Muscle layer of duodenum (tissue), 2 donors: Measurements from ENCODE around the gene ADAMTS7.
"Not testable (repeated sequence)": the region's sequence is repeated elsewhere in the genome, so short reads cannot be mapped to it uniquely, and the experiment has no call there.

Experiments used
- H3K27ac ChIP-seq: one replicate; pipeline ENCODE4 v1.7.0; 2013; ENCODE audit warnings: mild to moderate bottlenecking, low read length
- H3K27me3 ChIP-seq: one replicate; pipeline ENCODE4 v1.7.0; 2013; ENCODE audit warnings: low read depth, mild to moderate bottlenecking, control low read depth, low read length
- H3K36me3 ChIP-seq, 2 donors: one replicate each; pipeline ENCODE4 v1.7.0; 2013; ENCODE audit warnings: low read length in 2 of 2, control low read depth in 1 of 2, mild to moderate bottlenecking in 1 of 2; ENCODE audit not compliant: insufficient read depth in 2 of 2, control insufficient read depth in 1 of 2
- H3K4me1 ChIP-seq, 2 donors: one replicate each; pipeline ENCODE4 v1.7.0; 2013; ENCODE audit warnings: low read length in 2 of 2, mild to moderate bottlenecking in 2 of 2, control low read depth in 1 of 2, moderate library complexity in 1 of 2; ENCODE audit not compliant: insufficient read depth in 2 of 2, control insufficient read depth in 1 of 2
- H3K4me3 ChIP-seq, 2 donors: one replicate each; pipeline ENCODE4 v1.7.0; 2013; ENCODE audit warnings: low read length in 2 of 2, low read depth in 1 of 2, mild to moderate bottlenecking in 1 of 2
- H3K9me3 ChIP-seq, 2 donors: one replicate each; pipeline ENCODE4 v1.7.0; 2013; ENCODE audit warnings: low read length in 2 of 2, control low read depth in 1 of 2, mild to moderate bottlenecking in 1 of 2; ENCODE audit not compliant: control insufficient read depth in 1 of 2
- donor health status: healthy.

ADAMTS7 gene

GRCh38 chr15:78739996-78740903 lies 71.0 kb downstream of the ADAMTS7 start:
- H3K4me3 ChIP-seq = no peak overlapping the region
- H3K9me3 ChIP-seq = no peaks in the 10 kb centered on the region
- H3K27me3 ChIP-seq = no peaks in the 10 kb centered on the region
- H3K27ac ChIP-seq = no peak overlapping the region
- peaks cover 0 to 5% of the 10 kb centered on the region in 2 donors for H3K4me1 ChIP-seq
- H3K36me3 ChIP-seq = no peaks in the 10 kb centered on the region

- peaks cover 0 to 5% of the 10 kb centered on the region in 2 donors for H3K4me1 ChIP-seq
- no peak overlapping the region for H3K4me3 ChIP-seq
- no peak overlapping the region for H3K27ac ChIP-seq
- H3K27me3 ChIP-seq = no peaks in the 10 kb centered on the region
- H3K36me3 ChIP-seq = no peaks in the 10 kb centered on the region
- no peaks in the 10 kb centered on the region for H3K9me3 ChIP-seq
These were observed 72.1 kb downstream of the ADAMTS7 start for GRCh38 chr15:78739206-78739605.

GRCh38 chr15:78737931-78738558 lies 73.2 kb downstream of the ADAMTS7 start:
- not testable (repeated sequence) for H3K27me3 ChIP-seq, H3K4me3 ChIP-seq, H3K27ac ChIP-seq, H3K36me3 ChIP-seq, H3K9me3 ChIP-seq, H3K4me1 ChIP-seq

GRCh38 chr15:78737187-78737820 lies 74.0 kb downstream of the ADAMTS7 start:
- Histone ChIP-seq H3K4me3 (no peak overlapping the region), H3K36me3 (no peaks in the 10 kb centered on the region), H3K4me1 (peaks cover 0 to 5% of the 10 kb centered on the region in 2 donors), H3K27me3 (no peaks in the 10 kb centered on the region), H3K9me3 (no peaks in the 10 kb centered on the region), H3K27ac (no peak overlapping the region)

DNA sequence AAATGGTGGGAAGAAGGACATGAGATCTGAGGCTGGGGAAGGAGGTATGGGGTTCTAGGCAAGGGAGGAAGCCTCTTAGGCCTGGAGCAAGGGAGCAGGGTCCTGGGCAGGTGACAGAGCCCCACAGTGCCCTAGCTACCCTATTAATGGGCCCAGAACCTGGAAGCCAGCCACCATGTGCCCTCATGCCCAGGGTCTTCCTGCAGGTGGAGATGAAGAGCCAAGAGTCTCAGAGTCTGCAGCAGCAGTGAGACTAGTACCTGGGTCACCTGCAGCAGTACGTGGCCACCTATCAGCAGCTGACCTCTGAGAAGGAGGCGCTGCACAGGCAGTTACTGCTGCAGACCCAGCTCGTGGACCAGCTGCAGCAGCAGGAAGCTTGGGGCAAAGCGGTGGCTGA lies 75.0 kb downstream of the ADAMTS7 start:
- not testable (repeated sequence) for H3K36me3 ChIP-seq, H3K4me3 ChIP-seq, H3K4me1 ChIP-seq, H3K27me3 ChIP-seq, H3K27ac ChIP-seq, H3K9me3 ChIP-seq

GRCh38 chr15:78734451-78735064 lies 76.7 kb downstream of the ADAMTS7 start:
- no peaks in the 10 kb centered on the region for H3K36me3 ChIP-seq
- peaks cover 0 to 2% of the 10 kb centered on the region in 2 donors for H3K4me1 ChIP-seq
- no peaks in the 10 kb centered on the region for H3K9me3 ChIP-seq
- no peak overlapping the region for H3K27ac ChIP-seq
- no peaks in the 10 kb centered on the region for H3K27me3 ChIP-seq
- no peak overlapping the region for H3K4me3 ChIP-seq

DNA sequence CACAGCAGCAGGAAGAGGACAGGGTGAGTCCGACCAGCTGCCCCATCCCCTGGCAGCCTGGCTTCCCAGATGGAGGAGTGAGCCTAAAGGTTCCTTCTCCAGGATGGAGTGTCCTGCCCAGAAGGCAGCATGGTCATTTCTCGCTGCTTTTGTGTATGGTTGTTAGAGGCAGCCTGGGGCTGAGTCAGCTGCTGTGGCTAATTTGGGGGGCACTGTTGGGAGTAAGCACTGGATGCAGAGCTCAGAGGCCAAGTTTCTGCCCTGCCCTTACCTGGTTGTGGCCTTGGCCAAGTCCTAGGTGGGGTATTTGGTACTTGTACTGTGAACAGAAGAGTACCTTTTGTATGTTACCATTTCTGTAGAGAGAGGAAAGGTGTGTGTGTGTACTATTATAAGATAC lies 78.6 kb downstream of the ADAMTS7 start:
- H3K4me3 ChIP-seq = no peak overlapping the region
- no peaks in the 10 kb centered on the region for H3K36me3 ChIP-seq
- no peaks in the 10 kb centered on the region for H3K27me3 ChIP-seq
- no peak overlapping the region for H3K27ac ChIP-seq
- H3K9me3 ChIP-seq = no peaks in the 10 kb centered on the region
- H3K4me1 ChIP-seq = peaks cover 0 to 2% of the 10 kb centered on the region in 2 donors

DNA sequence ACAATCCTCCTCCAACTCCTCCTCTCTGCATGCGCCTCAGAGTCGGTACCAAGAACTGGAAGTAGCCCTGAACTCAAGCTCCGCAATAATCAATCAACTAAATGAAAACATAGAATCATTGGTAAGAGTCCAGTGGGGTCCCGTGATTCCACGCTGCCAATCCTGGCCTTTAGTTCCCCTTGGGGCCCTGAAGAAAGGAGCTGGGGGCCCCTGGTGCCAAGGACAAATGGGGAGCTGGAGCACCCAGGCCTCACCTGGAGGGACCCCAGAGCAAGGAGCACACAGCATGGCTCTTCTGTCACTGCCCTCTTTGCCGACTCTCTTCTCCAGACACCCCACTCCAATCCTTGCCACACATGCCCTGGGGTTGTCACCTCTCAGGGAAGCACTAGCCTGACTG lies 80.3 kb downstream of the ADAMTS7 start:
- H3K9me3 ChIP-seq = no peaks in the 10 kb centered on the region
- H3K36me3 ChIP-seq = no peaks in the 10 kb centered on the region
- peaks cover 0 to 2% of the 10 kb centered on the region in 2 donors for H3K4me1 ChIP-seq
- no peak overlapping the region for H3K27ac ChIP-seq
- H3K4me3 ChIP-seq = no peak overlapping the region
- no peaks in the 10 kb centered on the region for H3K27me3 ChIP-seq

DNA sequence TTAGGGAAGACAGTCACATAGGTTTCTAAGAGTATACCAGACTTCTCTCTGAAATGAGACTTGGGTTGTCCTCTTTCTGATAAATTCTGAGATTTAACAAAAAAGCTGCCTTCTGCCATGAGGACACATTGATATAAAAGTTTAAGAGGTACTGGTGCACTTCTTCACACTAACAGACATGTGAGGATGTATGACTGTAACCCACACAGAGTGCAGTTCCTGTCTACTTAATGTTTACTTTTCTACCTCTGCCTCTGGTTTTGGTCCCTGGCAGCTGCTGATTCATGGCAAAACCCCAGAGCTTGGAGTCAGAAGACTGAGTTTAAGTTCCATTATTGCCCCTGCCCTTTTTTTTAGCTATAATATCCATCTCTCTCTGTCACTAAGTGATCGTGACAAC lies 82.8 kb downstream of the ADAMTS7 start:
- H3K4me1 ChIP-seq, H3K36me3 ChIP-seq, H3K9me3 ChIP-seq, H3K27ac ChIP-seq, H3K4me3 ChIP-seq, H3K27me3 ChIP-seq: not testable (repeated sequence)

- no peak overlapping the region for H3K27ac ChIP-seq
- peaks cover 0 to 2% of the 10 kb centered on the region in 2 donors for H3K4me1 ChIP-seq
- no peaks in the 10 kb centered on the region for H3K9me3 ChIP-seq
- H3K4me3 ChIP-seq = no peak overlapping the region
- H3K36me3 ChIP-seq = no peaks in the 10 kb centered on the region
- H3K27me3 ChIP-seq = no peaks in the 10 kb centered on the region
These were observed 83.7 kb downstream of the ADAMTS7 start for GRCh38 chr15:78727561-78727960.

DNA sequence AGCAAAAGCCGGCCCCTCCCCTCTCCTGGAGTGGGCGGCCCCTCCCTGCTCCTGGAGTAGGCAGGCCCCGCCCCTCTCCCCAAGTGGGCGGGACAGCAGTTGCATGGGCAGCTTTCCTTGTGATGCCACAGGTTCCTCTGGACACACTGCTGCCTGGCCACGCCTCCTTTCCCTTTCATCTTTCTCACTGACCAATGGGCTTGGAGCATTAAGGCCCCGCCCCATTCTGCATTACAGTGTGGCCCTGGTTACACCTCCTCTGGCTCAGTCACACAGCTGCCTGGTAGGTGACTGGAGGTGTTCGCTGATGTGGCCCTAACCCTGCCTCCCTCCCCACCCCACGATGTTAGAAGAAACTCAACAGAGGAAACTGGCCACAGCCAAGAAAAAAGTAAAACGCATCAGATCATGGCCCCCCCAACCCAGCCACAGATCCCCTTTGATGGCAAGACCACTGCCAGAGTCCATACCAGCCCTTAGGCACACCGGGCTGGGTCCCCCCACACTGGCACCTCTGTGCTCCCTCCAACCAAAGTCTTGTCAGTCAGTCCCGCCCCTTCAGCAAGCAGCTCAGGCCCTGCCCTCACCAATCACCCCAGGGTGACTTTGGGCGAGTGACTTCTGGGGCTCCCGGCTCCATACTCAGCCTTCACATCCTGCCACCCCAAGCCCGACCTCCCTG lies 84.3 kb downstream of the ADAMTS7 start:
- Histone ChIP-seq H3K27ac (no peak overlapping the region), H3K36me3 (no peaks in the 10 kb centered on the region), H3K4me3 (no peak overlapping the region), H3K27me3 (no peaks in the 10 kb centered on the region), H3K9me3 (no peaks in the 10 kb centered on the region), H3K4me1 (peaks cover 0 to 2% of the 10 kb centered on the region in 2 donors)
